GM19452 (cell line): ENCODE measurements around the gene KIRREL1.

Experiments used
- ATAC-seq: cut with Tn5 transposase; IDR thresholded peaks from one replicate; pipeline ENCODE4 v1.9.1; 2021; ENCODE audit not compliant: unreplicated experiment

Gene KIRREL1

GRCh38 chr1:157993147-157993917 lies at the start of gene KIRREL1:
Gene KIRREL1 (plus strand): TSS chr1:157993645. CDS start chr1:157993677, 32 bp downstream.
- ATAC-seq: no peak

DNA sequence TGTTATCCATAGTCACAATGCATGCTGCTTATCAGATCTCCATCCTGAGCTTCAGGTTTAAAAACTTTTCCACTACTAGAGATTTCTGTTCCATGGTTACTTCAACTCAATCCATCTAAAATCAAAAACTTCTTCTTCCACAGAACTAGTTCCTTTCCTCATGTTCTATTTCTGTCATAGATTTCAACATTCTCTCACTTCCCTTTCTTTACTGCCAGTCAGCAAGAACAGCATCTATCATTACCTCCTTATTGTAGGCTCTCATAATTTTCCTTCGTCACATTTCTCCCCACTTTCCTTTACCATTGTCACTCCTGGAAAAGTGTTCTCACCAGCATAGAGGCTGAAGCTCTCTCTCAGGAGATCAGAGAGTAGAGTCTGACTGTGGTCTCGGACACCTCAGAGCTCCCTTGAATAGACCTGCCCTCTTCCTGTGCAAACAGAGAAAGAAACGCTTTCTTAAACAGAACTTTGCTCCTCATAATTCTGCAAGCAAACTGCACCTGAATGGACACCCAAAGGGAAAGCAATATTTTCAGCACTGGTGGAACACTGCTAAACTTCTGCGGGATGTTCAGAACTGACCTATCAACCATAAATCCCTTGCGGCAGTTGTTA lies 48.7 kb upstream of the KIRREL1 start:
- ATAC-seq: no peak

DNA sequence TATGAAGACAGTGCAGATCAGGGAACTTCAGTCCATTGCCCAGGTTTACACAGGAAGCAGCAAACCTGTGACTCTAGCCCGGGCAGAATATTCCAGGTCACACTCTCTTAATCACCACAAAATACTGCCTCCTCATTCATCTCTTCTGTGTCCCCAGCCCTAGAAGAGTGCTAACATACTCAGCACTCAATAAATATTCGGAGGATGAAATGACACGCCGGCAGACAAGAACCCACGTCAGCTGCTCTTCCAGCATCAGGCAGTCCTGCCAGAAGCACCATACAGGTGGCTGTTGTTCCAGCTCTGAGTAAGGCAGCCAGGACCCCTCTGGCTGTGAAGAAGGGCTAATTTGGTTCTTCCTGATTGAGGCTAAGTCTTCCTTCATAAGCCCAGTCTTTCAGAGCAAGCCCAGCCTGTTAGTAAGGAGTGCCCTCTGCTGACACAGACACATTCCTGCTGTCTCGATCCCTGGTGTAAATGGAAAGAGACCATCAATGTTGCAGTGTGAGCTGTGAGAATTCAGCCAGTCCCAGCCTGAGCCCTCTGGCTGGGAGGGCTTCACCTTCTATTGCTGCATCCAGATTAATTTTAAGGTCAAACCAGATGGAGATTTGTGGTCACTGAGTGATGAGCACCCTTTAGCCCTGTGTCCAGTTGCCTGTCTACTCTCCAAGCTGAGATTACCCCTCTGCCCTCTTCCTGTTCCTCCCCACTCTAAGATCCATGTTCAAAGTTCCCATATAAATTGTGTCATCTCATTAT lies 45.0 kb upstream of the KIRREL1 start:
- no peak for ATAC-seq

- no peak for ATAC-seq
Measured at GRCh38 chr1:157949074-157949354, 44.4 kb upstream of the KIRREL1 start.

- ATAC-seq: no peak
Measured at GRCh38 chr1:157951230-157951629, 42.2 kb upstream of the KIRREL1 start.

- ATAC-seq: no peak
Measured at GRCh38 chr1:157952601-157953000, 40.8 kb upstream of the KIRREL1 start.

DNA sequence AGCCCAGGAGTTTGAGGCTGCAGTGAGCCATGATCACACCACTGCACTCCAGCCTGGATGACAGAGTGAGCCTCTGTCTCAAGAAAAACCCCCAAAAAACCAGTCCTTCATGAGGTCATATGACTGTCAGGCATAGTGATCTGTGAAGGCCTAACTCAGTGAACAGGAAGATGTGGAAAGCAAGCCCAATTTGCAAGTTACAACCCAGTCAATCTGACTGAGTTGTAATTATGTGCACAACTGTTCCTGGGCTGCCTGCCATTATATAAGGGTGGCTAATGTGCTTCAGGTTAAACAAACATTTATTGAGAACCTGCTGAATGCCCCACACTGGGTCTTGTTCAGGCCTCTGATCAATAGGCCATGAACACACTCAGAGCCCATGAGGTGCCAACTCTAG lies 38.2 kb upstream of the KIRREL1 start:
- no peak for ATAC-seq

DNA sequence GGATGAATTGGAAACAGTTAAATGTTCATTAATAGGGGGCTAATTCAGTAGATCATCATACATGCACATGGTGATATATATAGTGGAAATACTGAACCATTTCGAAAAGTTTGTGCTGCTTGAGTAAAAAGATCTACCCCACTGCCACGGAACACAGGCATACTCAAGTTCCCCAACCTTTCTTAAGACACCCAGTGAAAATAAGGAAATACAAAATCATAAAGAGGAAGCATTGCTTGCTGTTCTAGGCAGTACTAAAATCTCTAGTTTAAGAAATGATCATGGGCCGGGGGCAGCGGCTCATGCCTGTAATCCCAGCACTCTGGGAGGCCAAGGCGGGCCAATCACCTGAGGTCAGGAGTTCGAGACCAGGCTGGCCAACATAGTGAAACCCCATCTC lies 37.6 kb upstream of the KIRREL1 start:
- no peak for ATAC-seq

- no peak for ATAC-seq
Measured at GRCh38 chr1:157956732-157957131, 36.7 kb upstream of the KIRREL1 start.

- no peak for ATAC-seq
Measured at GRCh38 chr1:157958263-157958662, 35.2 kb upstream of the KIRREL1 start.

DNA sequence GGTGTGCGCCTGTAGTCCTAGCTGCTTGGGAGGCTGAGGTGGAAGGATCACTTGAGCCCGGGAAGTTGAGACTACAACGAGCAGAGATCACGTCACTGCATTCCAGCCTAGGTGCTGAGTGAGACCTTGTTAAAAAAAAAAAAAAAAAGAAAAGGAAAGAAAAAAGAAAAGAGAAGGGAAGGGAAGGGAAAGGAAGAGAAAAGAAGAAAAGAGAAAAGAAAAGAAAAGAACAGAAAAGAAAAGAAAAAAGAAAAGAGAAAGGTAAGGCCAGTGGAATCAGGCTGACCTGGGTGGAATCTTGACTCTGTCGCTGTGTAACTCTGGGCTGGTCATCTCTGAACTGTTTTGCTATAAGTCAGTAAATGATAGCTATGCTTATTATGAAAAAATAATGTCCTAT lies 33.7 kb upstream of the KIRREL1 start:
- no peak for ATAC-seq

- ATAC-seq: no peak
Measured at GRCh38 chr1:157960773-157961172, 32.7 kb upstream of the KIRREL1 start.

DNA sequence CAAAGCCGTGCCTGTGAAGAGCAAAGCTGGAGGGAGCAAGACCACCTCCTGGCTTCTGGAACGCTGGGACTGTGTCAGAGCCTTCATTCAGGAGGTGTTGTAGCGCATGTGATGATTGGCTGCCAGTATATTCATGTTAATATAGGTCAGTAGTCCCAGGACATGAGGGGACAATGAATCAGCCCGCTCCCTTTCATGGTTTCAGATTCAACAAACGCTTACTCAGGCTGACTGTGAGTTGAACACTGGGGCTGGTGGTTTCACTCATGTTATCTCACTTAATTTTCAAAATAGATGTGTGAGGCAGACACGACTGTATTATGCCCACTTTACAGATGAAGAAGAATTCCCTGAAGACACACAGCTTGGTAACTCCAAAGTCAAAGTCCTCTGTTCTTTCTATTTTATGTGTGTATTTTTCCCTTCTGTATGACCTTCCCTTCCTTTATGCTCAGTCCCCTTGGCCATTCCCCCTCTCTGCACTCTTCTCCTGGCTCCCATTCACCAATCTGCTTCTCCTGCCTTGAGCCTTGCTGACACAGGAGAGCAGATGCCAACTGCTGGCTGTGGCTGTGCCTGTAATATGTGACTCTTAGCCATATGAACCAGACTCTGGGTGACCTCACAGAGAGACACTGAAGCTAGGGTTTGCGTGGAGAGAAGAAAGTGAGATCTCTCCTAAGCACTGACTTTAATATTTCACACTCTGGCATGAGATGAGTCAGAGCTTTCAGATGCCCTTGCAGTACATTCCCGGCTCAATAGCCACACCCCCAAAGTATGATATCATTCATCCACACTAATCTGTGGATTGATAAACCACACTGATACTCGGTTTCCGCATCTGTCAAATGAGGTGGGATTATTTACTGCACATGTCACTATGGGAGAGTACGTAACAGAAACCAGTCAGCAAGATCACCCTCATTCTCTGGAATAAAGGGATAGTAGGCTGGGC lies 31.4 kb upstream of the KIRREL1 start:
- ATAC-seq: peak; percentile 75

DNA sequence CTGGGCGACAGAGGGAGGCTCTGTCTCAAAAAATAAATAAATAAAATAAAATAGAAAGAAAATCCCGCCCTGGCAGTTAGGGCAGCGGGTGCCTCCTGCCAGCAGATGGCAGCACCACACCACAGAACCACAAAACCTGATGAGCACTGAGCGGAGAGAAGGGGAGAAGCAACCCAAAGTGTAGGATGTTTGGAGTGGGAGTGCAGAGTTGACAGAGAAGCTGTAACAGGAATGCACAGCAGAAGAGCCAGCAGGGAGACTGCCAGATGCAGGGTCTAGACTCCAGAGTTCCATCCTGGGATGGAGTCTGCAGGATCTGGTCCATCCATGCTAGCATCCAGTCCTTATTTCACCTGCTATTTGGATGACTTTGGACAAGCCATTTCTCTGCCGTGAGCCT lies 29.7 kb upstream of the KIRREL1 start:
- no peak for ATAC-seq

DNA sequence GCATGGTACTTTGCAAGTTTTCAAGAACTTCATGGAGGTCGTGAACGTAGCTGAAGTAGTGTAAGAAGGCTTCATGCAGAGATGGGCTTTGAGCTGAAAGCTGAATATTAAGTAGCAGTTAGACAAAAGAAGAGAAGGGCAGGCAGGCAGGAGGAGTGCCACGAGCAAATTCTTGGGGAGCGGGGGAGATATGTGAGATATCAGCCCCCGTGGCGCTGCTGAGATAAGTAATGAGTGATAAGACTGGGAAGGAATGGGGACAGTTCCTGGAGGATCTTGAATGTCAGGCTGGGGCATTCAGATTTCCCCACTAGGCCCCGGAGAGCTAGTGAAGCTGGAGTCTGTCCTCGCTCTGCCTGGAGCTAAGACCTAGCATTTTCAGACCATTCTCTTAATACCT lies 27.9 kb upstream of the KIRREL1 start:
- no peak for ATAC-seq

GRCh38 chr1:157966031-157966537 lies 27.4 kb upstream of the KIRREL1 start:
- no peak for ATAC-seq

- no peak for ATAC-seq
Measured at GRCh38 chr1:157967205-157967604, 26.2 kb upstream of the KIRREL1 start.

DNA sequence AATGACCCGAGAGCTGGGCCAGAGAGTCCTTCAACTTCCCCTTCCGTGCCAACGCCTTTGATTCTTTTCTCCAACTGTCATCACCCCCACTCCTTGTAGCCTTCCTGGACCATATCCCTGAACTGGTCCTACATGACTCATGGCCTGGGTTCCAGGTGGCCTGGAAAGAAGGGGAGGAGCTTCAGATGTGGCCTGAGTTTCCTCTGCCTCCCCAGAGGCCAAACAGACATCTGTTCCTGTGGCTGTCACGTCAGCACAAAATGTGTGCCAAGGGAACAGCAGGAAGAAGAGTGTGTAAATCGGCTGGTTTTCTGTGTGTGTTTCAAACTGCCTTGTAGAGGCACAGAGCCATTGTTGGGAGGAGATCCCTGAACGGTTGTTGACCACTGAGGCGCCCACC lies 24.9 kb upstream of the KIRREL1 start:
- no peak for ATAC-seq

DNA sequence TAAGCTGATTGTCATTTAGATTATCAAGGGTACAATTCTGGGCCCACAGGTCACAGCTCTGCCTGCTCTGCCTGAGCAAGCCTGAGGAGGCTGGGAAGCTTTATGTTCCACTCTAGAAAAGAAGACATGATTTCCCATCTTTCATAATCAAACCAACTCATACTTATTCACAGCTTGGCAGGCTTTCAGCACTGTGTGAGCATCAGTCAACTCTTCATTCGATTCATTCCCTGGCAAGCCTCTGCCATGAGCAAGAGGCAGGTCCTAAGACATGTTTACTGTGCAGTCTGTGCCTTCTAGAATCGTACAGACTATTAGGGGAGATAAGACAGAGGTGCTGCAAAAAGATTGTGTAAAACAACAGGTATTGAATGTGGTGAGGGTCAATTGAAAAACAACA lies 24.5 kb upstream of the KIRREL1 start:
- ATAC-seq: no peak

DNA sequence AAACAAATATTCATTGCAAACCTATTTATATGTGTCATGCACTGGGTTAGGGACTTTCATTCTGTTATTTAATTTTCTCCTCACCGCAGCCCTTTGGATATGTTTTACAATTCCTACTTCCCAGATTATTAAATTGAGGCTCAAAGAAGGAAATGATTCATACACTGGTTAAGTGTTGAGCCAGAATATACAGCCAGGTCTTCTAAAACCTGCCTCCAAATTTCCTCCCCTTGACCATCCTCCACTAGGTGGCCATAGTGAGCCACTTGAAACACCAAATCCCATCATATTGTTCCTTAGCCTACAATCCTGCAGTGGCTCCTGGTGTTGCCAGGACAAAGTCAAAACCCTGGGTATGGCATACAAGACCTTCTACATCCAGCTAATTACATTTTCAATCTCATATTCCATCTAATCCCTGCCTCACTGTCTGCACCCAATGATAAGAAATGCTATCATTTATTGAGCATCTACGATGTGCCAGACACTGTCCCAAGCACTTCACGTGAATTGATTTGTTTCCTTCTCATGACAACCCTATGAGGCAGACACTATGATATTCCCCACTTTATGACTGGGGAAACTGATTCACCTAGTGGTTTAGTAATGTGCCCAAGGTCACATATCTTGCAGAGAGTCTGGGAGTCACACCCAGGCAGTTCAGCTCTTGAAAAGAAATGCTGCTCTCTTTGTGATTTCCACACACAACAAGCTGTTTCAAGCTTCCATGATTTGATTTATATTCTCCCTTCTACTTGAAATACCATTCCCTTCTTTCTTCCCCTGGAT lies 23.6 kb upstream of the KIRREL1 start:
- no peak for ATAC-seq
